Parietal lobe (tissue), 1 donor: Measurements from ENCODE around the gene C9orf50. TPM values are rescaled to one million over a fixed set of nuclear protein-coding genes. Genes with fewer than 3 reads are reported as not detected.

Experiments
- total RNA-seq: library from RNA; depleted of rRNA; stranded (reverse); fragments of >200 nt; gene quantifications from one replicate; pipeline ENCODE4 v1.2.3, GENCODE V29; 2014

Gene C9orf50, protein sequence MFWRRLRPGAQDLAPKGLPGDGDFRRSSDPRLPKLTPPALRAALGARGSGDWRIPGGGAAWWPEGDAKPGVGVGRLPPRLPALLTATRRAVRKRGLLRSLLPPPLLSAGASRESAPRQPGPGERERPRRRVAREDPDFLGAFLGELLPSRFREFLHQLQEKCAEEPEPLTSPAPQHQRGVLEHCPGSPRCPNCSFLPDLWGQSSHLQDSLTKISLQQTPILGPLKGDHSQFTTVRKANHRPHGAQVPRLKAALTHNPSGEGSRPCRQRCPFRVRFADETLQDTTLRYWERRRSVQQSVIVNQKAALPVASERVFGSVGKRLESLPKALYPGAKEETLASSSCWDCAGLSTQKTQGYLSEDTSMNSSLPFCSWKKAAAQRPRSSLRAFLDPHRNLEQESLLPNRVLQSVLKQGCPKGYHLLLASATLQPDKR
- total RNA-seq: not detected

DNA sequence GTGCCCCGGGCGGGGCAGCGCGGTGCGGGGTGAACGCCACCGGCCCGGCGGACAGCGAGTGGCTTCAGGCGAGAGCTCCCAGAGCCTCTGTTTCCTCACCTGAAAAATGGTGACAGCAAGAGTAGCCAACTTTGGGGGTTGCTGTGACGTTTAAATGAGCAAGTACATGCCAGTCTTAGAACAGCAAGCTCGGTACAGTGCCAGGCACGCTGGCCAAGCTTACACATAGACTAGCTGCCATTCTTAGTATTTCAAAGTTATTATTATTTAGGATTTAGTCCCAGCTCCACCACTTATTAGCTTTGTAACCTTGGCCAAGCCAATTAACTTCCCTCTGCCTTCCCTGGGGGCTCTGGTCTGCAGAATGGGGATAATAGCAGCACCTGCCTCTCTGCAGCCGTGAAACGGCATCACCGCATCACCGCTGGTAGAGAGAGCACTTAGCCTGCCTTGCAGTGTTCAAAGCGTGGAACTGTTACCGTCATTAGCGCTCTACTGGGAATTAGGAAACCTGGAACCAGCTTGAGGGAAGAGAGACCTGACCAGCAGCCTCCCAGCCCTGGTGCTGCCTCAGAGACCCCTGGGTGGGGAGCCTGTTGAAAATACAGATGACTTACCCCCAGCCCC, at the start of gene C9orf50:
TSS of gene C9orf50 (minus strand) at position 433 of the 627 bp plus-strand sequence. CDS start 527 bp downstream, outside the sequence.

DNA sequence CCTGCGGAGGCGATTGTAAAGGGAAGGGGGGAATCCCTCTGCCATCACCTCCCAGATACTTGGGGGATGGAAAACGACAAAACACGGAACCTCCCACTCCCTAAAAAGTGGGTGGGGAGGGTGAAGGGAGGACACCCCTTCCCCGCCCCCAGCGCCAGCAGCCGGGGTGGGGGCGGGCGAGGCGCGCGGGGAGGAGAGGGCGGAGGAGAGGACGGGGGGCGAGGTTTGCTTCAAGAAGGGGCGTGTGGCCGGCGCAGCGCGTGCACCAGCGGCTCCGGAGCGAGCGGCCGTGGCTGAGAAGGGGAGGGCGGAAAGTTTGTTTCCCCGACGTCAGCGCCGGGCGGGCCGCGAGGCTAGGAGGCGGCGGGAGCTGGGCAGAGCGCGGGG, 44.5 kb upstream of the C9orf50 start, which contains the start of gene PRRX2:
TSS of gene PRRX2 (plus strand) at position 259 of the 387 bp plus-strand sequence. CDS start 221 bp downstream, outside the sequence.

DNA sequence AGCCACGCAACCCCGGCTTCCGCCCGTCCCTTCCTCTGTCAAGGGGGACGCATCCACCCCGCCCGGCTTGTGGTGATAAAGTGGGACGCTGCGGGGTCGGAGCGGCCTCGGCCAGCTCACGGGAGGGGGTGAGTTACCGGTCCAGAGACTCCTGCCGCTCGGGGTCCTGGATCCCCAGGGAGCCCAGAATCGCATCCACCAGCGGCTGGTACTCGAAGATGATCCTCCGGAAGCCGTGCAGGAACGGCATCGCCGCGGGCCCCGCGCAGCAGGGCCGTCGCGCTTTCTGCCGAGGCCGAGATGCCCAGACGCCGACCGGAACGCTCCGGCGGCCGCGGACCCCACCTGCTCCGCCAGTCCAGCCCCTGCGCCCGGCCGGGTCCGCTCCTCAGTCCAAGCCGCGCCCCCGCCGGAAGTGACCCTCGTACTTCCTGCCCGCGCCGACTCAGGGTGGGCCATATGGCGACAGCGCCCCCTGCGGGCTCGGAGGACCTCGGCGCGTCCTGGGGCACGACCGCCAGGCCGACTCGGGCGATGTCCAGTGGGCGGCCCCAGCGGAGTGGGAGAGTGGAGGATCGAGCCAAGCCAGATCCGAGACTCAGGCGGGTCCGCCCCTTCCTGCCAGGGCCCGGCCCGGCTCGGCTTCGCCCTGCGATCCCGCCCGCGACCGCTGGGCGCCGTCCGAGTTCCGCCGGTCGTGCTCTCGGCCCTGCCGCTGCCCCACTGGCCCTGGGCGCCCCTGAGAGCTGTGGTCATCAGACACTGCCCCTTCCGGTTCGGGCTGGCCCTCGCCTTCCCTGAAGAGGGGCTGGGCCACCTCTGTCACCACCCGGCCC, 21.1 kb upstream of the C9orf50 start, which contains the start of gene ASB6:
TSS of gene ASB6 (minus strand) at position 402 of the 836 bp plus-strand sequence. CDS start at position 250, 152 bp downstream.

DNA sequence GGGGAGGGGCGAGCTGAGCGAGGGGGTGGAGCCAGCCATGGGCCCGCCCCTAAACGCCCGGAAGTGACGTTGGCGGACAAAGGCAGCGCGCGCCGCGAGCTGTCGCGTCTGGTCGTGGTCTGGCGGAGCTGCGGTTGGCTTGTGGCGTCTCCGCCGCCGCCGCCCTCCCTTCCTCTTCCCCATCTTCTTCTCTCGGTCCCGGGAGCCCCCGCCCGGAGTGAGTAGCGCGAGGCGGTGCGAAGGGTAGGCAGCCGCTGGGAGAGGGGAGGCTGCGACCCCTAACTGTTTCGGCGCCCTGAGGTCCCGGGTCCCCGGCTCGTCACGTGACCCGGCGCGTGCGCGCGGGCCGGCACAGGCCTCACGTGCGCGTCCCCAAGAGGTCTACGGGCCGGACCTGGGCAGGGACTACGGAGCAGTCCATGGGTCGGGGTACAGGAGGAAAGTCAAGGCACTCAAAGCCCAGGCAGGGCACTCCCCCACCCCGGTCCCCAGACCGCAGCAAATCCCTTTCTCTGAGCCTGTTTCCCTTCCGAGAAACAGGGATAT, 5.3 kb upstream of the C9orf50 start, which contains the start of gene NTMT1:
TSS of gene NTMT1 (plus strand) at position 85 of the 546 bp plus-strand sequence. CDS start 6,541 bp downstream, outside the sequence.

Other genes with a start within 250 kb of the C9orf50 start
- 14.1 TPM for gene NTMT1, start 5.1 kb upstream of the C9orf50 start, total RNA-seq
- gene ASB6, start 21.1 kb upstream of the C9orf50 start, total RNA-seq: 15.0 TPM
- not detected for gene PRRX2, start 44.5 kb upstream of the C9orf50 start, total RNA-seq
- 2.5 TPM for gene PTGES, start 131.9 kb upstream of the C9orf50 start, total RNA-seq
- 40.4 TPM for gene TOR1B, start 182.1 kb upstream of the C9orf50 start, total RNA-seq
- gene TOR1A, start 203.0 kb upstream of the C9orf50 start, total RNA-seq: 29.1 TPM
- gene C9orf78, start 214.2 kb upstream of the C9orf50 start, total RNA-seq: 34.4 TPM
- gene USP20, start 214.4 kb upstream of the C9orf50 start, total RNA-seq: 18.5 TPM